K562 (cell line): ENCODE results near the gene AGPAT1. TPM values are rescaled to one million over a fixed set of nuclear protein-coding genes. Genes with fewer than 3 reads are reported as not detected.

ENCODE experiments used
- ATAC-seq: fragments of 200-7000 bp; cut with Tn5 transposase; 3 replicates; pipeline ENCODE4 v1.9.1; 2020; ENCODE audit warnings: moderate library complexity
- BruUV-seq: library from RNA; stranded (reverse); fragments of 400-500 nt; replicated peaks from 2 replicates; lab custom pipeline; 2021; lab: Mats Ljungman, UMichigan
- CTCF ChIA-PET: fragments of 300-600 bp; formaldehyde crosslinking; extraction: SDS; loops from one replicate; lab custom pipeline; 2021; ENCODE audit warnings: low intra/inter-chr PET ratio; lab: Yijun Ruan, JAX
- POLR2A ChIA-PET: fragments of 300-600, 350-650 bp; sonication (Branson Sonifier 250); formaldehyde crosslinking; extraction: SDS; loops from one replicate; lab custom pipeline; 2021; ENCODE audit warnings: antibody characterized with exemption, inconsistent platforms; lab: Yijun Ruan, JAX
- DNase-seq, 4 experiments: peaks; one replicate each; pipeline versions ENCODE4 v3.0.0 to v3.0.0-alpha.2; 2011 to 2018; ENCODE audit warnings: low spot score in 3 of 4, mixed read lengths in 3 of 4; ENCODE audit errors: extremely low read depth in 1 of 4
- FAIRE-seq: peaks from 2 replicates; lab custom pipeline; 2011; peaks lifted over from hg19 to GRCh38; lab: Jason Lieb, UNC
- H2AFZ ChIP-seq: 2 replicates; pipeline ENCODE4 v1.6.0; 2011; ENCODE audit warnings: low read depth, low read length, control low read depth, inconsistent platforms
- H3K27ac ChIP-seq: fragments of 200-600 bp; 3 replicates; pipeline ENCODE4 v1.8.0; 2011; ENCODE audit warnings: low read depth, mild to moderate bottlenecking, control low read depth, inconsistent platforms, low read length, moderate library complexity, mixed read lengths; ENCODE audit errors: extremely low read depth
- H3K27me3 ChIP-seq, 2 experiments: fragments of 300-600 bp in 1 of 2; 2 replicates in 1 of 2; 3 replicates in 1 of 2; pipeline versions ENCODE4 v1.6.0 to v1.8.0; 2011; ENCODE audit warnings: inconsistent platforms in 2 of 2, low read length in 2 of 2, mild to moderate bottlenecking in 1 of 2, mixed read lengths in 1 of 2, moderate library complexity in 1 of 2; ENCODE audit not compliant: control insufficient read depth in 2 of 2, insufficient read depth in 2 of 2
- H3K36me3 ChIP-seq: fragments of 300-600 bp; 3 replicates; pipeline ENCODE4 v1.8.0; 2011; ENCODE audit warnings: mild to moderate bottlenecking, low read length, inconsistent platforms; ENCODE audit not compliant: control insufficient read depth, insufficient read depth
- H3K4me1 ChIP-seq, 2 experiments: fragments of 200-600 bp in 1 of 2; replicated peaks in 1 of 2; 2 replicates in 1 of 2; 3 replicates in 1 of 2; pipeline versions ENCODE4 v1.5.1 to v1.8.0; 2011; ENCODE audit warnings: inconsistent platforms in 2 of 2, low read length in 2 of 2, mild to moderate bottlenecking in 1 of 2, mixed read lengths in 1 of 2, moderate library complexity in 1 of 2; ENCODE audit not compliant: control insufficient read depth in 2 of 2, insufficient read depth in 2 of 2
- H3K4me2 ChIP-seq: 2 replicates; pipeline ENCODE4 v1.6.1; 2011; ENCODE audit warnings: low read length, control low read depth, inconsistent platforms, mixed read lengths; ENCODE audit not compliant: insufficient read depth
- H3K4me3 ChIP-seq: fragments of 200-600 bp; sonication (generic), shearing (Covaris generic); 2 replicates; pipeline ENCODE4 v1.5.1; 2016; ENCODE audit warnings: control low read depth, inconsistent platforms
- H3K79me2 ChIP-seq: fragments of 200-600 bp; 3 replicates; pipeline ENCODE4 v1.8.0; 2011; ENCODE audit warnings: low read length, inconsistent platforms; ENCODE audit not compliant: control insufficient read depth, insufficient read depth
- H3K9ac ChIP-seq, 2 experiments: 2 replicates each; pipeline versions ENCODE4 v1.6.0 to v1.6.1; 2011; ENCODE audit warnings: low read depth in 2 of 2, low read length in 2 of 2, control low read depth in 1 of 2, inconsistent platforms in 1 of 2, mild to moderate bottlenecking in 1 of 2, mixed read lengths in 1 of 2; ENCODE audit not compliant: insufficient read depth in 1 of 2
- H3K9me1 ChIP-seq: one replicate; pipeline ENCODE4 v1.6.0; 2011; ENCODE audit warnings: inconsistent platforms, mild to moderate bottlenecking, low read length, moderate library complexity; ENCODE audit not compliant: control insufficient read depth, insufficient read depth
- H3K9me3 ChIP-seq: replicated peaks from 2 replicates; pipeline ENCODE4 v1.5.1; 2011; ENCODE audit warnings: low read depth, low read length, inconsistent platforms; ENCODE audit not compliant: control insufficient read depth, insufficient read depth
- H4K20me1 ChIP-seq: replicated peaks from 2 replicates; pipeline ENCODE4 v1.6.1; 2011; ENCODE audit warnings: low read length, inconsistent platforms, mixed read lengths; ENCODE audit not compliant: control insufficient read depth, insufficient read depth
- BHLHE40 ChIP-seq: IDR thresholded peaks from 2 replicates; pipeline ENCODE4 v1.6.1; 2011; ENCODE audit warnings: low read length, improper control_type of control experiment
- FOXA1 ChIP-seq: fragments of 450-650 bp; IDR thresholded peaks from 2 replicates; pipeline ENCODE4 v1.6.1; 2016; ENCODE audit warnings: mild to moderate bottlenecking, borderline replicate concordance
- FOXK1 ChIP-seq: sonication (generic); formaldehyde crosslinking; IDR thresholded peaks from 2 replicates; pipeline ENCODE4 v1.8.0; 2022; ENCODE audit warnings: missing genetic modification reagents, mild to moderate bottlenecking, borderline replicate concordance
- GTF2E2 ChIP-seq: fragments of 200-800 bp; sonication (Bioruptor generic); IDR thresholded peaks from 2 replicates; pipeline ENCODE4 v1.6.1; 2016; ENCODE audit warnings: missing genetic modification characterization, missing compliant biosample characterization
- HLTF ChIP-seq: fragments of 450-650 bp; IDR thresholded peaks from 2 replicates; pipeline ENCODE4 v1.6.1; 2016
- NR2C1 ChIP-seq, 2 experiments: fragments of 450-650 bp; IDR thresholded peaks; 2 replicates each; pipeline ENCODE4 v1.6.1; 2017; ENCODE audit warnings: mild to moderate bottlenecking in 2 of 2, antibody characterized with exemption in 1 of 2, inconsistent platforms in 1 of 2, missing compliant biosample characterization in 1 of 2, missing genetic modification characterization in 1 of 2
- NR3C1 ChIP-seq: sonication (generic); formaldehyde crosslinking; IDR thresholded peaks from 2 replicates; pipeline ENCODE4 v1.8.1; 2022; ENCODE audit warnings: missing genetic modification reagents
- PTRF ChIP-seq: fragments of 450-650 bp; IDR thresholded peaks from 2 replicates; pipeline ENCODE4 v1.6.1; 2016; ENCODE audit warnings: mild to moderate bottlenecking, missing genetic modification characterization, missing compliant biosample characterization
- PYGO2 ChIP-seq: fragments of 450-650 bp; IDR thresholded peaks from 2 replicates; pipeline ENCODE4 v1.6.1; 2016; ENCODE audit warnings: mild to moderate bottlenecking, missing genetic modification characterization, moderate library complexity, missing compliant biosample characterization
- RAD51 ChIP-seq: fragments of 450-650 bp; IDR thresholded peaks from 2 replicates; pipeline ENCODE4 v1.7.1; 2016; ENCODE audit warnings: low read depth, mild to moderate bottlenecking, borderline replicate concordance
- SMAD3 ChIP-seq: fragments of 450-650 bp; formaldehyde crosslinking; conservative IDR thresholded peaks from 2 replicates; pipeline ENCODE4 v1.4.0; 2020; ENCODE audit warnings: mild to moderate bottlenecking
- SOX6 ChIP-seq: fragments of 450-650 bp; IDR thresholded peaks from 2 replicates; pipeline ENCODE4 v1.6.1; 2014; ENCODE audit warnings: mild to moderate bottlenecking
- SREBF1 ChIP-seq: fragments of 150-350 bp; IDR thresholded peaks from 2 replicates; pipeline ENCODE4 v1.6.1; 2014; ENCODE audit warnings: antibody characterized with exemption, low read depth, low read length, borderline replicate concordance
- TAL1 ChIP-seq: fragments of 450-650 bp; IDR thresholded peaks from 2 replicates; pipeline ENCODE4 v1.6.1; 2016; ENCODE audit warnings: mild to moderate bottlenecking
- WHSC1 ChIP-seq: IDR thresholded peaks from one replicate; pipeline ENCODE4 v1.6.1; 2012; ENCODE audit warnings: low read length, control low read depth, inconsistent platforms
- XRCC4 ChIP-seq: IDR thresholded peaks from one replicate; pipeline ENCODE4 v1.6.1; 2011; ENCODE audit not compliant: insufficient read depth, insufficient read length; ENCODE audit errors: extremely low read depth
- ZBTB17 ChIP-seq: fragments of 450-650 bp; formaldehyde crosslinking; IDR thresholded peaks from 2 replicates; pipeline ENCODE4 v1.4.0; 2020; ENCODE audit warnings: mild to moderate bottlenecking
- ZEB2 ChIP-seq: fragments of 450-650 bp; IDR thresholded peaks from 2 replicates; pipeline ENCODE4 v1.6.1; 2016
- ZNF232 ChIP-seq: sonication (generic); formaldehyde crosslinking; IDR thresholded peaks from 2 replicates; pipeline ENCODE4 v1.8.0; 2022; ENCODE audit warnings: mild to moderate bottlenecking, missing genetic modification reagents
- ZNF282 ChIP-seq: sonication (generic); formaldehyde crosslinking; IDR thresholded peaks from 2 replicates; pipeline ENCODE4 v1.8.1; 2023; ENCODE audit warnings: missing genetic modification reagents
- ZNF311 ChIP-seq: fragments of 250-450 bp; sonication (Bioruptor Pico); IDR thresholded peaks from 2 replicates; pipeline ENCODE4 v1.4.0; 2020; ENCODE audit warnings: mild to moderate bottlenecking, moderate library complexity
- WGBS: fragments of 100-300 bp; shearing (Covaris generic); methylation state at CpG from one replicate; pipeline ENCODE4 v1.1.6; 2016; ENCODE audit warnings: low coverage, mixed read lengths; ENCODE audit not compliant: insufficient coverage; ENCODE audit errors: missing lambda C conversion rate; 5-methylcytosine and 5-hydroxymethylcytosine counted together
- in situ Hi-C: fragments of 300-500 bp; cut with MboI; formaldehyde crosslinking; loops from 4 replicates; pipeline ENCODE4 v1.15.0; 2018; ENCODE audit warnings: inconsistent platforms, mixed read lengths
- intact Hi-C: fragments of 100-400 bp; cut with micrococcal nuclease; formaldehyde crosslinking; loops from 2 replicates; pipeline ENCODE4 v1.14.2; 2022
- polyA plus RNA-seq, 8 experiments: library from polyadenylated mRNA; depleted of rRNA in 4 of 8; stranded (reverse) in 5 of 8; unstranded in 3 of 8; fragments of >200 nt; fragmentation: Nextera tagmentation in 2 of 8; fragmentation: Illumina TruSeq in 1 of 8; extraction: Ambion mirVana in 2 of 8; extraction: Trizol in 1 of 8; gene quantifications; 2 replicates each; pipeline versions ENCODE4 v1.2.1 to v1.2.3, GENCODE V29; 2011 to 2014; ENCODE audit warnings: inconsistent platforms in 1 of 8, missing spikeins in 1 of 8
- total RNA-seq, 7 experiments: library from RNA; depleted of rRNA in 6 of 7; stranded (reverse); fragments of >200 nt in 6 of 7; fragmentation: Illumina TruSeq in 2 of 7; extraction: Trizol in 2 of 7; gene quantifications; 2 replicates each; pipeline versions ENCODE4 v1.2.1 to v1.2.3, GENCODE V29; 2011 to 2021; ENCODE audit warnings: low replicate concordance in 1 of 7
- TF ChIP-seq, protein P1 (sequence below): fragments of 450-650 bp; IDR thresholded peaks from 2 replicates; pipeline ENCODE4 v1.6.1; 2016; ENCODE audit warnings: missing biosample characterization, missing genetic modification characterization

AGPAT1 gene
- total and polyA plus RNA-seq, 9 of the 15 experiments (the other 6 are each of a cell fraction or from before 2014, with no cell fraction given) = 37.9 to 176 (median 69.4) TPM

DNA sequence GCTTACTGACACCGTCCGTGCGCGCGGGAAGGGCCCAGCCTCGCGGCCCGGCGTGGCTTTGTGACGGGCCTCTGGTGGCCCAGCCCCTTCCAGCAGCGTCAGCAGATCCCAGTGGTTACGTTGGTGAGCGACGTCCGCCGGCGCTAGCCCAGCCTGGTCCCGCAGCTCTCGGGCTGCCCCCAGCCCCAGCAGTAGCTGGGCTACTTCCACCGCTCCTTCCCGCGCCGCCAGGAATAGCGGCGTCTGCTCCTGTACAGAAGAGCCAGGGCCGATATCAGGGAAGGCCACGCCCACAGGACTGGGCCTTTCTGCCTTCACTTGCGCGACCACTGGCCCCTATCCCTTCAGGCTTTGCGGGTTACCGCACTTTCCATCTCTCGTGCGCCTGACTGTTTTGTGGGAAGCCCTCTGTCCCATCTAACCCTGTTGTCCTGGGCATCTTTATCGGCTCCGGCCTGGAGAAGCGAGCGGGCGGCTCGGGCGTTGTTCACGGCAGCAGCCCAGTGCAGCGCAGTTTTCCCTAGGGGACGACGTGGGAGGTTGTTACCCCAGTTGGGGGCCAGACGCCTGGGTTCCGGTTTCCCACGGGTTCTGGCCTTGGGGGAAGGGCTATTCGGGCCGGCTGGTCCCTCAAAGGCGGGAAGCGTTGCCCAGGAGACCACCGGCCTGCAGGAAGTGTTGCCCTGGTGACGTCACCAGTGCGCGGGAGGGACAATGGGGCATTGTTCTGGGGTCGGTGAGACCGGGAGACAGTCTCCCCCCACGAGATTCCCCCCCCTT is 20.2 kb upstream of the AGPAT1 start:
- intact Hi-C loops = loop anchor here (1.0 to 10.0 kb wide), 8 partner anchors 20 to 776 kb away; partner anchors contain the start of genes AGPAT1, FKBPL, PPT2 and ZBTB12
- POLR2A ChIA-PET = interaction anchor here (0.6 to 2.1 kb wide), 19 partner anchors 7 to 1076 kb away, joined by 3 to 23 read pairs (median 3); partner anchors contain the start of genes FKBPL, RNF5, RPS18 and VPS52
- TF ChIP-seq SOX6 (peak; percentile 100), RAD51 (no peak), FOXK1 (CRISPR knock-in tag) (0 out of 2 replicates have a peak, but pooled peaks have one; percentile 53), SREBF1 (no peak), ZBTB17 (peak; percentile 61), ZEB2 (no peak), NR3C1 (CRISPR knock-in tag) (peak; percentile 67; the same call in 1 of the 2 replicates), TAL1 (no peak), ZNF232 (CRISPR knock-in tag) (peak; percentile 0; the same call in 1 of the 2 replicates), BHLHE40 (no peak; the same call in 1 of the 2 replicates), PYGO2 (tag) (no peak), ZNF311 (CRISPR knock-in tag) (0 out of 2 replicates have a peak, but pooled peaks have one; percentile 38), PTRF (tag) (no peak), GTF2E2 (tag) (no peak), WHSC1 (no peak), SMAD3 (CRISPR knock-in tag) (peak; percentile 50; the same call in 1 of the 2 replicates), HLTF (0 out of 2 replicates have a peak, but pooled peaks have one; percentile 20), FOXA1 (no peak), NR2C1 (IDR thresholded peaks at IDR 0.05) (no peak; the same call in 1 of the 2 replicates), NR2C1 (tag; IDR thresholded peaks at IDR 0.05) (peak; percentile 29; the same call in 1 of the 2 replicates), XRCC4 (no peak), ZNF282 (0 out of 2 replicates have a peak, but pooled peaks have one; percentile 1)
- TF ChIP-seq, protein P1, sequence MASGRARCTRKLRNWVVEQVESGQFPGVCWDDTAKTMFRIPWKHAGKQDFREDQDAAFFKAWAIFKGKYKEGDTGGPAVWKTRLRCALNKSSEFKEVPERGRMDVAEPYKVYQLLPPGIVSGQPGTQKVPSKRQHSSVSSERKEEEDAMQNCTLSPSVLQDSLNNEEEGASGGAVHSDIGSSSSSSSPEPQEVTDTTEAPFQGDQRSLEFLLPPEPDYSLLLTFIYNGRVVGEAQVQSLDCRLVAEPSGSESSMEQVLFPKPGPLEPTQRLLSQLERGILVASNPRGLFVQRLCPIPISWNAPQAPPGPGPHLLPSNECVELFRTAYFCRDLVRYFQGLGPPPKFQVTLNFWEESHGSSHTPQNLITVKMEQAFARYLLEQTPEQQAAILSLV (tag) = no peak

More for the DNA sequence above, 20.2 kb upstream of the AGPAT1 start:
- ATAC-seq = peak; percentile 86
- CTCF ChIA-PET = interaction anchor here (0.7 kb wide), 1 partner anchor 77 kb away, joined by 4 read pairs; no protein-coding TSS in a partner anchor
- in situ Hi-C loops = no loop called here
- peak; percentile 73 to 90 (median 78) for DNase-seq
- peak overlapping the region; percentile 95 for H3K4me2 ChIP-seq
- peaks cover 56 to 59% of the 10 kb centered on the region in 2 experiments for H3K4me1 ChIP-seq
- H3K79me2 ChIP-seq = peaks cover 26% of the 10 kb centered on the region
- H3K27ac ChIP-seq = peak overlapping the region; percentile 97
- no peaks in the 10 kb centered on the region for H3K36me3 ChIP-seq
- H3K4me3 ChIP-seq = peak overlapping the region; percentile 63
- no peaks in the 10 kb centered on the region; a peak in 1 of 5 replicates for H3K27me3 ChIP-seq
- WGBS = under 1% methylated on average over 58 of the region's 58 CpGs
- H3K9me1 ChIP-seq = no peaks in the 10 kb centered on the region
- peak overlapping the region; percentile 84 for H2AFZ ChIP-seq
- H3K9ac ChIP-seq = peak overlapping the region; percentile 97
- BruUV-seq = TSS peak; percentile 96
- no peaks in the 10 kb centered on the region for H3K9me3 ChIP-seq
- no peaks in the 10 kb centered on the region for H4K20me1 ChIP-seq
- FAIRE-seq = peak; percentile 72
